NK-92 (cell line): ENCODE results near the gene CEP57.
"Not testable (repeated sequence)": the region's sequence is repeated elsewhere in the genome, so short reads cannot be mapped to it uniquely, and the experiment has no call there.

ENCODE experiments used
- DNase-seq: peaks from one replicate; lab custom pipeline; 2025; ENCODE audit not compliant: unreplicated experiment; lab: John Stamatoyannopoulos, UW

Gene CEP57

GRCh38 chr11:95854362-95854761 is 64.1 kb downstream of the CEP57 start:
- not testable (repeated sequence) for DNase-seq

GRCh38 chr11:95860024-95860423 is 69.7 kb downstream of the CEP57 start:
- DNase-seq: not testable (repeated sequence)

GRCh38 chr11:95863486-95864140 is 73.3 kb downstream of the CEP57 start:
- DNase-seq: no peak

DNA sequence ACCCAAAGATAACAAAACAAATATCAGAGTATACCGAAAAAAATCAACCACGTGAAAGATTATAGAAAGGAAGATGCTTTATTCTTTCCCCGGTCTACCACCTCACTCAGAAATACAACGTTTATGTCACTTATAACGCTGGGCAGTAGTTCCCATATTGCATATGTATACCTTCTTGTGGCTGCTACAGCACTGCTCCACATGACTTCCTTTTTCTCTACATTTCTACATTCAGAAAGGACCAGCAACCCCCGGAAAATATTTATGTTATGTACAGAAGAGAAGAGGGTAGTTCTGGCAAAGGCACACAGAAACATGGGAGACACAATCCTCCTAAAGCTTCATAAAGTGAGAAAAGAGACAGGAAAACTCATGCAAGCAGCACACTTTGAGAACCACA is 76.8 kb downstream of the CEP57 start:
- DNase-seq: no peak

DNA sequence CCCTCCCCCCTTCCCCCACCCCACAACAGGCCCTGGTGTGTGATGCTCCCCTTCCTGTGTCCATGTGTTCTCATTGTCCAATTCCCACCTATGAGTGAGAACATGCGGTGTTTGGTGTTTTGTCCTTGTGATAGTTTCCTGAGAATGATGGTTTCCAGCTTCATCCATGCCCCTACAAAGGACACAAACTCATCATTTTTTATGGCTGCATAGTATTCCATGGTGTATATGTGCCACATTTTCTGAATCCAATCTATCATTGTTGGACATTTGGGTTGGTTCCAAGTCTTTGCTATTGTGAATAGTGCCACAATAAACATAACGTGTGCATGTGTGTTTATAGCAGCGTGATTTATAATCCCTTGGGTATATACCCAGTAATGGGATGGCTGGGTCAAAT is 80.6 kb downstream of the CEP57 start:
- DNase-seq: not testable (repeated sequence)

DNA sequence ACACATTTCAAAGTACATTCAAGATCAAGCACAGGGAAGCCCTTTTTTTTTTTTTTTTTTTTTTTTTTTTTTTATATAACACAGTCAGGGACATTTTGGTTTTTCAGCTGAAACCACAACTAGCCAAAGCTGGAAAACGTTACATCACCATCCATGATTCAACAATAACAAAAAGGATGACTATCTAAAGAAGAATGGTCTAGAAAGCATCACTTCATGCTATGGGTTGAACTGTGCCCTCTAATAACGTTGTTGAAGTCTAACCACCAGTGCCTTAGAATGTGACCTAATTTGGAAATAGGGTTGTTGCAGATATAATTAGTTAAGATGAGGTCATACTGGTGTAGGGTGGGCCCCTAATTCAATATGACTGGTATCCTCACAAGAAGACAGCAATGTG is 87.0 kb downstream of the CEP57 start:
- DNase-seq: no peak
